IPS-NIHi7 (cell line): ENCODE data around the gene WDTC1.

Experiments
- DNase-seq: peaks from one replicate; pipeline ENCODE4 v3.0.0; 2012; ENCODE audit warnings: mixed read lengths; ENCODE audit errors: extremely low spot score

Gene WDTC1

DNA sequence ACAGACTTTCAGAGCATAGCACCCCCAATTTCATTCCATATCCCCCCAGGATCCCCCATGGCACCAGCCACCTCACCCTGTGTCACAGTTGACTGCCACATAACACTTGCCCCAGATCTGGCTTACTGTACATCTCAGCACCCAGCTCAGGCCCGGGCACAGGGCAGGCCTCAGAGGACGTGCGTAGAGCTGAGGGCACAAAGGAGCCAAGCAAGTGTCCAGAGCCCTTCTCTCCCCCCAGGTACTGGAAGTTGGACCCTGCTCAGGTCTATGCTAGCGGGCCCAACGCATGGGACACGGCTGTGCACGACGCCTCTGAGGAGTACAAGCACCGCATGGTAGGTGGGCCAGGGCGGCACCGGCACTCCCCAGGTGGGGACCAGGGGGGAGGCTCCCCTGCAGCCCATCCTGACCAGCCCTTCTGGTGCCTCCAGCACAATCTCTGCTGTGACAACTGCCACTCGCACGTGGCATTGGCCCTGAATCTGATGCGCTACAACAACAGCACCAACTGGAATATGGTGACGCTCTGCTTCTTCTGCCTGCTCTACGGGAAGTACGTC, 99.4 kb downstream of the WDTC1 start:
- no peak for DNase-seq

- DNase-seq, result no peak
These were observed 101.3 kb downstream of the WDTC1 start for GRCh38 chr1:27335506-27336422.

GRCh38 chr1:27336756-27337155, 102.3 kb downstream of the WDTC1 start:
- no peak for DNase-seq

GRCh38 chr1:27338751-27339150, 104.3 kb downstream of the WDTC1 start:
- no peak for DNase-seq

GRCh38 chr1:27339213-27339612, 104.8 kb downstream of the WDTC1 start:
- no peak for DNase-seq

- DNase-seq, result peak; percentile 84
These were observed 107.3 kb downstream of the WDTC1 start, which contains the start of gene SYTL1 for GRCh38 chr1:27341525-27342252. Gene SYTL1, plus strand, starts transcription at chr1:27342022. Its CDS starts 3,313 bp downstream, at chr1:27345335.

- no peak for DNase-seq
These were observed 108.0 kb downstream of the WDTC1 start for GRCh38 chr1:27342391-27342777.

GRCh38 chr1:27342778-27343638, 108.6 kb downstream of the WDTC1 start:
- no peak for DNase-seq

DNA sequence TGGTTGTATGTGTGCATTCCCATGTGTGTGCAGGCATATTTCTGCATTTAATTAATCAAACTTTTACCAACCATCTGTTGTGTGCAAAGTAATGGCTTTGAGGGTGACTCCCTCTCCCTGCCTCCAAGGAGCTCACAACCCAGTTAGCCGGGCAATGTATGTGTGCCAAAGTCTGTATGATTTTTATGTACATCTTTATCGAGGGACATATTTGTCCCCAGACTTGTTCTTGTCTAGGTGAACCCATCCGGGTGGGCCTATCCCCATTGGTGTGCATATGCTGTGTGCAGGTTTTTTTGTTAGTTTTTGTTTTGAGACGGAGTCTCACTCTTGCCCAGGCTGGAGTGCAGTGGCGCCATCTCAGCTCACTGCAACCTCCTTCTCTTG, 109.2 kb downstream of the WDTC1 start:
- no peak for DNase-seq

GRCh38 chr1:27345272-27345671, 110.8 kb downstream of the WDTC1 start:
- no peak for DNase-seq

DNA sequence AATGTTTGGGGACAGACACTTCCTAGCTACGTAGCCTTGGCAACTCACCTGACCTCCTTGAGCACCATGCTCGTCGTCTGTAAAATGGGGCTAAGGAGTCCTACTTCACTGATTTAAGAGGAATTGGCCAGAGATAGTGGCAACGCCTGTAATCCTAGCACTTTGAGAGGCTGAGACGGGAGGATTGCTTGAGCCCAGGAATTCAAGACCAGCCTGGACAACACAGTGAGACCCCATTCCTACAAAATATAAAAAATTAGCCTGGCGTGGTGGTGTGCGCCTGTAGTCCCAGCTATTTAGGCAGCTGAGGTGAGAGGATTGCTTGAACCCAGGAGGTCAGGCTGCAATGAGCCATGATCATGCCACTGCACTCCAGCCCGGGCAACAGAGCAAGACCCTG, 111.9 kb downstream of the WDTC1 start:
- no peak for DNase-seq

DNA sequence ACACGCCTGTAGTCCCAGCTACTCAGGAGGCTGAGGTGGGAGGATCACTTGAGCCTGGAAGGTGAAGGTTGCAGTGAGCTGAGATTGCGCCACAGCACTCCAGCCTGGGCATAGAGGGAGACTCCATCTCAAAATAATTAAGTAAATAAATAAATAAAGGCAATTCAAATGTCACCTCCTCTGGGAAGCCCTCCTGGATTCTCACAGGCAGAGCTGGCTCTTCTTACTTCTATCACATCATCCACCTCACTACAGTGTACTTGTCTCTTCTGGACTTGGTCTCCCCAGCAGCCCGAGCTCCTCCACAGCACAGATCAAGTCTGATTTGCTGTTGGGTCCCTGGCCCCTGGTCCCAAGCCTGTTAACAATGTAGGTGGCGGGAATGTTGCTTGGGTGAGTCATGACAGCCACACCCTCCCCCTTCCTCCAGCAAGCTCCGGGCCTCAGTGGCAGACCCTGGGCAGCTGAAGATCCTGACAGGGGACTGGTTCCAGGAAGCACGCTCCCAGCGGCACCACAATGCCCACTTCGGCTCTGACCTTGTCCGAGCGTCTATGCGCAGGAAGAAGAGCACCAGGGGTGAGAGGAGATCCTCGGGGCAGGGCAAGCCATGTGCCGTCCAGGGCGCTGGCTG, 112.7 kb downstream of the WDTC1 start:
- no peak for DNase-seq

DNA sequence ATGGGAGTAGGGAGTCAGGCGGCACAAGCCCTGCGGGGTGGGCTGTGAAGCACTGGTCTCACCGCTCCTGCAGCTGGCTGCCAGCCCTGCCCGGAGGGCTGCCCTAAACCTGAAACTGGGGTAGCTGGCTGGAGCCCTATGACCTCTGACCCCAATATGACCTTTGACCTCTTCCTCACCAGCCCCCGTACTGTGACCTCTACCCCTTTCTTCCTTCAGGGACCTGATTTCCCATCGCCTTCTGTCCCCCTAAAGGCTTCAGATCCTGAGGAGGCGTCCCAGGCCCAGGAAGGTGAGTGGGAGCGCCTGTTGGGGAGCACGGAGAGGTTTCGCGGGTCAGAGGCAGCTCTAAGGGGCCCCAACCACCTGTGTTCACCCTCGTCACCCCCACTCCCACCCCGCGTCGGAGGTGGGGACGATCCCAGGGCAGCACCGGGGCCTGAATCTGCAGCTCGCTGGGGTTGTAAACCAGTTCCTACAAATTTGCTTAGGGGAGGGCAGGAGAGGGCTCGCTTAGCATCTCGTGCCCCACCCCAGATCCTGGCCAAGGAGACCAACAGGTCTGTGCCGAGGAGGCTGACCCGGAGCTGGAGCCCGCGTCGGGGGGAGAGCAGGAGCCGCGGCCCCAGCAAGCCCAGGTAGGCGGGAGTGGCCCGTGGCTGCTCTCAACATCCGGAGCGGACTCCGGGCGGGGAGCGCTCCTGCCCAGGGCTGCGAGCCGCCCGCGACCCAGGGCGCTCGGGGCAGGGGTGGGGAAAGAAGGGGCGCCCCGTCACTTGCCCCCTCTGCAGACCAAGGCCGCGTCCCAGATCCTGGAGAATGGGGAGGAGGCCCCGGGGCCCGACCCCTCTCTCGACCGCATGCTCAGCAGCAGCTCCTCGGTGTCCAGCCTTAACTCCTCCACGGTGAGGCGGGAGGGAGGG, 114.7 kb downstream of the WDTC1 start:
- DNase-seq, result peak; percentile 84

- peak; percentile 82 for DNase-seq
These were observed 115.6 kb downstream of the WDTC1 start for GRCh38 chr1:27349784-27350662.

GRCh38 chr1:27350663-27351540, 116.5 kb downstream of the WDTC1 start:
- peak; percentile 94 for DNase-seq

DNA sequence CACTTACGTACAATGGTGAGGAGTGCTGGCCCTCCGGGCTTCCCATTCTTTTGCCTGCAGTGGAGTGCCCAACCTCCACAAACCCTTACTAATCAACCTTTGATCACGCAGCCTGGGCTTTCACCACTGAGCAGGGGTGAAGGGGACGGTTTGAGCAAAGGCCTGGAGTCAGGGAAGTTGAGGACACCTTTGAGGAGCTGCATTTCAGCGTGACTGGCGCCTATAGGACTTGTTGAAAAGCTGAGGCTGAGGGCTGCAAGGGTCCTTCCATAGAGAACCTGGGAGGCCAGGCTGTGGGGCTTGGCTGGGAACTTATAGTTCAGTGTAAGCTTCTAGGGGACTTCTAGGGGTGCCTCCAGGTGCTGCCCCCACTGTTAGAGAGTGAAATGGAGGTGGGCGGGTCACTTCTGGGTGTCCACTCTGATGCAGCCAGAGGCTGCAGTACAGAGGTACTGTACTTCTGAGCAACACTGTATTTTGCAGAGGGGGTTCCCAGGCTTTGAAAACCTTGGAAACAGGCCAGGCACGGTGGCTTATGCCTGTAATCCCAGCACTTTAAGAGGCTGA, 117.2 kb downstream of the WDTC1 start:
- no peak for DNase-seq

GRCh38 chr1:27353166-27353565, 118.7 kb downstream of the WDTC1 start:
- no peak for DNase-seq

DNA sequence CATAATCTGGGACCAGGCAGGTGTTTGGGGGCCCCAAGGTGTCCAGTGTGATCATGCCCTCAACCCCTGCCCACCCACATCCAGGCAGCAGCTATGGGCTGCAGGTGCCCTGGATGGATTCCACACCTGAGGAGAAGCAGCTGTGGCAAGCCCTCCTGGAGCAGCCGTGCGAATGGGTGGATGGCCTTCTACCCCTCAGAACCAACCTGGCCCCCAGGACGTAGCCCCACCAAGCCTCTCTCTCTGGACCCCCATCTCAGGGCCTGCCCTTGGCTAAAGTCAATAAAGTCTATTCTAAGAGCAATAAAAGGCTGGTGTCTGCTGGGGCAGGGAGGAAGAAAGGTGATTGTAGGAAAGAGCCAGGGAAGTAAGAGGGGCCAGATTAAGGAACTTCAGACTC, 119.2 kb downstream of the WDTC1 start:
- DNase-seq, result no peak
